ENCODE measurements around the gene DNAJB1. TPM values are rescaled to one million over a fixed set of nuclear protein-coding genes. Genes with fewer than 3 reads are reported as not detected.

DNAJB1 gene
- total RNA-seq, 1 experiment from 2014 or later = 79.5 TPM

DNA sequence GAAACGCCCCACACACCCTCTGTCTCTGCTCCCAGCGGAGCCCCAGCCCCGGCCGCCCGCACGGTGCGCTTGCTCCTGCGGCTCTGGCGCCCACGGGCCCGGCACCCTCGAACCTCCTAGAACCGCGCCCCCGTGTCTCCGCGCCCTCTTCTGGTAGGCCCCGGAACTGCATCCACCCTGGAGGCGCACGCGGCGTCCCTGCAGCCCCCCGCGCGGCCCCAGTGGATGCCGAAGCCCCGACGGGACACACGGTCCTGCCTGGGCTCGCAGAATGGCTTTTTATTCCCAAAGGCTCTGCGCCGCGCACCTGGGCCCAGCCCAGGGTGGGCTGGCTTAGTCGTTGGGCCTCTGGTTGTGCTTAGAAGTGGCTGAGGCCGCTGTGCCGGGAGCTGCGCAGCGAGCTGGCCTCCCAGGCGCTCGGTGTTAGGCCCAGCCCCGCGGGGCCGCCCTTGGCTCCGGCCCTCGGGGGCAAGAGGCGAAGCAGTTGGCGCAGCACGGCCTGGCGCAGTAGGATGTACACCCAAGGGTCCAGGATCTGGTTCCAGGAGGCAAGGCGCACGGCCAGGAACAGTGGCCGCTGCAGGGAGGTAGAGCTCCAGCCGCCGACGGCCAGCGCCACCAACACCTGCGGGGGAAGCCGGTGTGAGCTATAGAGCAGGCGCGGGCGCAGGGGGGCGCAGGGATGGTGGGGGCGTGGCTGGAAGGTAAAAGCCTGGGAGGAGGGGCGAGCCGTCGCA lies 45.8 kb downstream of the DNAJB1 start:
- peak; percentile 66 to 81 for DNase-seq
- intact Hi-C loops (cut with micrococcal nuclease; ENCODE audit: unreplicated experiment) = loop anchor here (1.0 to 10.0 kb wide), 2 partner anchors 108 to 335 kb away; no protein-coding TSS in a partner anchor
- Histone ChIP-seq H3K4me3 (ENCODE audit: low read depth, low read length) (peak overlapping the region; percentile 45), H3K27me3 (replicated peaks; ENCODE audit: control insufficient read depth, insufficient read depth, low read length) (no peaks in the 10 kb centered on the region), H3K36me3 (ENCODE audit: control insufficient read depth, insufficient read depth, low read length) (no peaks in the 10 kb centered on the region), H3K4me1 (no peaks in the 10 kb centered on the region; the same call in 1 of the 2 replicates), H3K9me3 (no peaks in the 10 kb centered on the region)
- Mint-ChIP-seq H3K9me3 (ENCODE audit: unreplicated experiment) (no peaks in the 10 kb centered on the region), H3K27ac (ENCODE audit: unreplicated experiment) (peak overlapping the region; percentile 60), H3K4me3 (ENCODE audit: unreplicated experiment) (peak overlapping the region; percentile 50), H3K36me3 (ENCODE audit: insufficient read depth, unreplicated experiment) (peaks cover 63% of the 10 kb centered on the region), H3K4me1 (ENCODE audit: low read depth, unreplicated experiment) (peaks cover 15% of the 10 kb centered on the region), H3K27me3 (ENCODE audit: insufficient read depth, unreplicated experiment) (no peaks in the 10 kb centered on the region)
- peak; percentile 81 to 94 for TF ChIP-seq CTCF (IDR thresholded peaks at IDR 0.05; ENCODE audit: insufficient read depth in 1 of 2, low read depth in 1 of 2, low read length in 1 of 2, severe bottlenecking in 1 of 2, unreplicated experiment in 1 of 2)
- no TSS peak for BruUV-seq (replicated peaks)
- ChIA-PET POLR2A (interaction anchor here (0.5 to 0.6 kb wide), 2 partner anchors 58 to 93 kb away, joined by 4 to 5 read pairs; partner anchors contain the start of gene TECR), CTCF (interaction anchor here (0.5 to 1.7 kb wide), 17 partner anchors 9 to 607 kb away, joined by 3 to 22 read pairs (median 4); partner anchors contain the start of genes ASF1B, GIPC1 and PKN1)

DNA sequence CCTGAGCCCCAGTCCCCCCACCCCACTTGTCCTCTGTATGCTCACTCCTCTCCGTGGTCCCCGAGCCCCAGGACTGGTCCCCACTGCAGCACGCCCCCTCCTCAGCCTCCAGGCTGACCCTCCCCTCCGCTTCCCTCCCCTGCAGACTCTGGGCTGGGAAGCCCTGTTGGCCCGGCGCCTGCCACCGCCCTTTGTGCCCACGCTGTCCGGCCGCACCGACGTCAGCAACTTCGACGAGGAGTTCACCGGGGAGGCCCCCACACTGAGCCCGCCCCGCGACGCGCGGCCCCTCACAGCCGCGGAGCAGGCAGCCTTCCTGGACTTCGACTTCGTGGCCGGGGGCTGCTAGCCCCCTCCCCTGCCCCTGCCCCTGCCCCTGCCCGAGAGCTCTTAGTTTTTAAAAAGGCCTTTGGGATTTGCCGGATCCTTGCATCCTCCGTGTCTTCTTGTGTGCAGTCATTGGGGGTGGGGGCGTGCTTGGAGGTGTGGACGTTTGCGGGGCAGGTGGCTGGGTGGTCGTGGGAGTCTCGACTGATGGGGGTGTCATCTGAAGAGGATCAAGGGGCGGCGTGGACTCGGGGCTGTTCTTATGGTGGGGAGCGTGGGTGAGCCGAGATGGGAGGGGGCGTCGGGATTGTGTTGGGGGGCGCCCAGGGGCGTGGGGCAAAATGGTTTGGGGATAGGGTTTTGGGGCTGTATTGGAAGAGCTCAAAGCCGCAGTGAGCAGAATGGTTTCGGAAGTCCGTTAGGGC lies 46.6 kb downstream of the DNAJB1 start:
- no peaks in the 10 kb centered on the region for H3K9me3 ChIP-seq
- no peaks in the 10 kb centered on the region for H3K36me3 ChIP-seq (ENCODE audit: control insufficient read depth, insufficient read depth, low read length)
- no peak overlapping the region for H3K4me3 ChIP-seq (ENCODE audit: low read depth, low read length)
- no peaks in the 10 kb centered on the region; the same call in 1 of the 2 replicates for H3K4me1 ChIP-seq
- no peak overlapping the region for H3K27ac Mint-ChIP-seq (ENCODE audit: unreplicated experiment)
- H3K27me3 Mint-ChIP-seq (ENCODE audit: insufficient read depth, unreplicated experiment) = no peaks in the 10 kb centered on the region
- H3K4me3 Mint-ChIP-seq (ENCODE audit: unreplicated experiment) = peak overlapping the region; percentile 50
- H3K36me3 Mint-ChIP-seq (ENCODE audit: insufficient read depth, unreplicated experiment) = peaks cover 56% of the 10 kb centered on the region
- H3K9me3 Mint-ChIP-seq (ENCODE audit: unreplicated experiment) = no peaks in the 10 kb centered on the region
- no peaks in the 10 kb centered on the region for H3K27me3 ChIP-seq (replicated peaks; ENCODE audit: control insufficient read depth, insufficient read depth, low read length)
- ChIA-PET CTCF (interaction anchor here (0.5 to 1.7 kb wide), 4 partner anchors 32 to 436 kb away, joined by 3 to 22 read pairs (median 4); partner anchors contain the start of gene ASF1B), POLR2A (no interaction called here)
- BruUV-seq (replicated peaks) = no TSS peak
- H3K4me1 Mint-ChIP-seq (ENCODE audit: low read depth, unreplicated experiment) = peaks cover 12% of the 10 kb centered on the region
- no peak for TF ChIP-seq CTCF (IDR thresholded peaks at IDR 0.05; ENCODE audit: insufficient read depth in 1 of 2, low read depth in 1 of 2, low read length in 1 of 2, severe bottlenecking in 1 of 2, unreplicated experiment in 1 of 2)
- intact Hi-C loops (cut with micrococcal nuclease; ENCODE audit: unreplicated experiment) = loop anchor here (1.0 to 10.0 kb wide), 2 partner anchors 107 to 334 kb away; no protein-coding TSS in a partner anchor
- DNase-seq = no peak
